ENCODE measurements around the gene GRK3. TPM values are rescaled to one million over a fixed set of nuclear protein-coding genes. Genes with fewer than 3 reads are reported as not detected.
A peak's percentile ranks its signal among the peaks of the same experiment; 100 is the strongest.
"Not testable (repeated sequence)": the region's sequence is repeated elsewhere in the genome, so short reads cannot be mapped to it uniquely, and the experiment has no call there.

The GRK3 gene
- total RNA-seq, 1 donor from 2014 or later = 66.7 TPM

DNA sequence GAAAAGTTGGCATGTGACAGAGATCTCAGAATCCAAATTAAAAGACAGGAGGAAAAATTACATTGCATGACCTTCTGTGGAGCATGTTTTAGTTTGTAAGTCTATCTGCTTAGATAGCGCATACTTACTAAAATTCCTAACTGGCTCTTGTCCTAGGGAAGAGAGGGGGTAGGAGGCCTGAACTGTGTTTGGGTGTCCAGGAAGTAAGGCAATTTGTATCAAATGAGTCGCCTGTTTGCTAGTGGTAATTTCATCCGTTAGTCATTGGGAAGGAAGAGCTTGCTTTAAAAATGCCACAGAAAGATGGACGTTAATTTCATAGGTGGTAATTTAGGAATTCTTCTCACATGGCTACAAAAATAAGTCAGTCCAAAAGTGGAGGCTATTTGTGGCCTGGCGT lies 18.5 kb downstream of the GRK3 start:
- TF ChIP-seq, protein P1, sequence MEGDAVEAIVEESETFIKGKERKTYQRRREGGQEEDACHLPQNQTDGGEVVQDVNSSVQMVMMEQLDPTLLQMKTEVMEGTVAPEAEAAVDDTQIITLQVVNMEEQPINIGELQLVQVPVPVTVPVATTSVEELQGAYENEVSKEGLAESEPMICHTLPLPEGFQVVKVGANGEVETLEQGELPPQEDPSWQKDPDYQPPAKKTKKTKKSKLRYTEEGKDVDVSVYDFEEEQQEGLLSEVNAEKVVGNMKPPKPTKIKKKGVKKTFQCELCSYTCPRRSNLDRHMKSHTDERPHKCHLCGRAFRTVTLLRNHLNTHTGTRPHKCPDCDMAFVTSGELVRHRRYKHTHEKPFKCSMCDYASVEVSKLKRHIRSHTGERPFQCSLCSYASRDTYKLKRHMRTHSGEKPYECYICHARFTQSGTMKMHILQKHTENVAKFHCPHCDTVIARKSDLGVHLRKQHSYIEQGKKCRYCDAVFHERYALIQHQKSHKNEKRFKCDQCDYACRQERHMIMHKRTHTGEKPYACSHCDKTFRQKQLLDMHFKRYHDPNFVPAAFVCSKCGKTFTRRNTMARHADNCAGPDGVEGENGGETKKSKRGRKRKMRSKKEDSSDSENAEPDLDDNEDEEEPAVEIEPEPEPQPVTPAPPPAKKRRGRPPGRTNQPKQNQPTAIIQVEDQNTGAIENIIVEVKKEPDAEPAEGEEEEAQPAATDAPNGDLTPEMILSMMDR (IDR thresholded peaks at IDR 0.05) = no peak
- H3K27ac Mint-ChIP-seq = peak overlapping the region; percentile 42
- ChIA-PET CTCF (interaction anchor here (1.0 kb wide), 2 partner anchors 39 kb away, joined by 4 to 5 read pairs; no protein-coding TSS in a partner anchor), POLR2A (interaction anchor here (0.7 kb wide), 1 partner anchor 60 kb away, joined by 4 read pairs; no protein-coding TSS in a partner anchor)
- ATAC-seq (ENCODE audit: low read depth) (no peak), DNase-seq (no peak)
- peaks cover 24% of the 10 kb centered on the region for H3K36me3 Mint-ChIP-seq (ENCODE audit: low read depth)
- intact Hi-C loops (cut with micrococcal nuclease) = loop anchor here (5.0 kb wide), 1 partner anchor 41 kb away; no protein-coding TSS in a partner anchor
- H3K4me3 Mint-ChIP-seq = peak overlapping the region; percentile 16
- no peaks in the 10 kb centered on the region for H3K9me3 Mint-ChIP-seq
- H3K4me1 Mint-ChIP-seq = peaks cover 78% of the 10 kb centered on the region
- H3K27me3 Mint-ChIP-seq = no peaks in the 10 kb centered on the region

DNA sequence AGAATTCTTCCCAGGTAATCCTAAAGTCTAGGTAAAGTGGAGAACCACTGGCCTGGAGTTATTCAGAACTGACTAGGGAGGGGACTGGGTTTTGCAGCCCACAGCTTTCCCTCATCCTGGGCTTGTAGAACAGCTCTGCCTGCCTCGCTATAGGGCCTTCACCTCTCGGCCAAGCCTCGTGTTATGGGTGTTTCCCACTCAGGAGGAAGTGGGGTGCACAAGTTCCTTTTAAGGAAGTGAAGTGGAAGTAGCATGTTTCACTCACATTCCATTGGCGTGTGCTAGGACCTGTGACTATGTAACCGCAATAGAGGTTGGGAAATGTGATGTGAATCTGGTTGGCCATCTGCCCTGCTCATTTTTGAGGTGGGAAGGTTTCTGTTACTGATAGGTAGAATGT lies 20.5 kb downstream of the GRK3 start:
- H3K36me3 Mint-ChIP-seq (ENCODE audit: low read depth) = peaks cover 23% of the 10 kb centered on the region
- H3K27me3 Mint-ChIP-seq, H3K4me3 Mint-ChIP-seq, H3K9me3 Mint-ChIP-seq, DNase-seq, POLR2A ChIA-PET, CTCF ChIA-PET: not testable (repeated sequence)
- H3K4me1 Mint-ChIP-seq = peaks cover 76% of the 10 kb centered on the region
- intact Hi-C loops (cut with micrococcal nuclease) = loop anchor here (5.0 kb wide), 1 partner anchor 43 kb away; no protein-coding TSS in a partner anchor
- peak overlapping the region; percentile 16 for H3K27ac Mint-ChIP-seq
- peak; percentile 66 for ATAC-seq (ENCODE audit: low read depth)

DNA sequence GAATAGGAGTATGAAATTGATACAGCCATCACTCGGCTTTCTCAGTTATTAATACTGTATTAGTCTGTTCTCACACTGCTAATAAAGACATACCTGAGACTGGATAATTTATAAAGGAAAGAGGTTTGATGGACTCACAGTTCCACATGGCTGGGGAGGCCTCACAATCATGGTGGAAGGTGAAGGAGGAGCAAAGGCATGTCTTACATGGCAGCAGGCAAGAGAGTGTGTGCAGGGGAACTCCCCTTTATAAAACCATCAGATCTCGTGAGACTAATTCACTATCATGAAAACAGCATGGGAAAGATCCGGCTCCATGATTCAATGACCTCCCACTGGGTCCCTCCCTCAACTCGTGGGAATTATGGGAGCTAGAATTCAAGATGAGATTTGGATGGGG lies 25.2 kb downstream of the GRK3 start:
- H3K27me3 Mint-ChIP-seq; DNase-seq; H3K27ac Mint-ChIP-seq; H3K4me3 Mint-ChIP-seq; H3K9me3 Mint-ChIP-seq; ATAC-seq (ENCODE audit: low read depth); intact Hi-C loops (cut with micrococcal nuclease); POLR2A ChIA-PET; CTCF ChIA-PET: not testable (repeated sequence)
- Mint-ChIP-seq H3K36me3 (ENCODE audit: low read depth) (peaks cover 45% of the 10 kb centered on the region), H3K4me1 (peaks cover 61% of the 10 kb centered on the region)

DNA sequence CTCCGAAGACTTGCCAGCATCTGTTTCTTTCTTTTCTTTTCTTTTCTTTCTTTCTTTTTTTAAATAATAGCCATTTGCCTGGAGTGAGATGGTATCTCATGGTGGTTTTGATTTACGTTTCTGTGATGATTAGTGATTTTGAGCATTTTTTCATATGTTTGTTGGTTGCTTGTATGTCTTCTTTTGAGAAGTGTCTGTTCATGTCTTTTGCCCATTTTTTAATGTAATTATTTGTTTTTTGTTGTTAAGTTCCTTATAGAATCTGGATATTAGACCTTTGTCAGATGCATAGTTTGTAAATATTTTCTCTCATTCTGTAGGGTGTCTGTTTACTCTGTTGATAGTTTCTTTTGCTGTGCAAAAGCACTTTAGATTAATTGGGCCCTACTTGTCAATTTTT lies 28.8 kb downstream of the GRK3 start:
- DNase-seq; H3K27ac Mint-ChIP-seq; intact Hi-C loops (cut with micrococcal nuclease); H3K4me3 Mint-ChIP-seq; H3K27me3 Mint-ChIP-seq; POLR2A ChIA-PET; ATAC-seq (ENCODE audit: low read depth); H3K9me3 Mint-ChIP-seq; CTCF ChIA-PET: not testable (repeated sequence)
- Mint-ChIP-seq H3K36me3 (ENCODE audit: low read depth) (peaks cover 62% of the 10 kb centered on the region), H3K4me1 (peaks cover 49% of the 10 kb centered on the region)

DNA sequence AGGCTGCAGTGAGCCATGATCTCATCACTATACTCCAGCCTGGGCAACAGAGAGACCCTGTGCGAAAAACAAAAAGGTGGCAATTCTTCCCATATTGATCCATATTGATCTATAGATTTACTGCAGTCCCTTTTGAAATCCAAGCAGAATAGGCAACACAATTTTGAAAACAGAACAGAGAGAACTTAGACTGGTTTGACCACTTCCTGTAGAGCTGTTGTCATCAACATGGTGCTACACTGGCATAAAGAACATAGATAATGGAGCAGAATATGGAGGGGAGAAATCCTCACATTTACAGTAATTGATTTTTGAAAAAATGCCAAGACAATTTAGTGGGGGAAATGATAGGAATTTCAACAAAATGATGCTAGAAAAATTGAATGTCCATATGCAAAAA lies 34.1 kb downstream of the GRK3 start:
- ATAC-seq (ENCODE audit: low read depth) (no peak), DNase-seq (no peak)
- Mint-ChIP-seq H3K27me3 (no peaks in the 10 kb centered on the region), H3K4me3 (no peak overlapping the region), H3K4me1 (peaks cover 65% of the 10 kb centered on the region), H3K9me3 (peaks cover 4% of the 10 kb centered on the region), H3K27ac (no peak overlapping the region), H3K36me3 (ENCODE audit: low read depth) (peaks cover 43% of the 10 kb centered on the region)
- TF ChIP-seq, protein P1 (IDR thresholded peaks at IDR 0.05) = no peak
- ChIA-PET CTCF (interaction anchor here (2.5 kb wide), 1 partner anchor 54 kb away, joined by 9 read pairs; no protein-coding TSS in a partner anchor), POLR2A (no interaction called here)
- intact Hi-C loops (cut with micrococcal nuclease) = no loop called here

DNA sequence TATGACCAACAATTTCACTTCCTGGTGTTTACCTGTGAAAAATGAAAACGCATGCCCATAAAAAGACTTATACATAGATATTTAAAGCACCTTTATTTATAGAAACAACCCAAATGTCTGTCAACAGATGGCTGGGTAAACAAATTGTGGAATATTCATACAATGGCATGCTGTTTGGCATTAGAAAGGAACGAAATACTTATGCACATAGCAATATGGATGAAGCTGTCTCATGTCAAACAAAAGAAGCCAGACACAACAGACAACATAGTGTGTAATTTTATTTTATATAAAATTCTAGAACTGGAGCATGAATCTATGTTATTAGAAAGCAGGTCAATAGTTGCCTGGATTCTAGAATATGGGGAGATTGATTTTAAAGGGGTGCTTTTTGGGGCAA lies 38.0 kb downstream of the GRK3 start:
- no peaks in the 10 kb centered on the region for H3K9me3 Mint-ChIP-seq
- ChIA-PET CTCF (no interaction called here), POLR2A (interaction anchor here (0.6 to 1.1 kb wide), 2 partner anchors 17 to 39 kb away, joined by 3 to 4 read pairs; no protein-coding TSS in a partner anchor)
- H3K4me3 Mint-ChIP-seq = no peak overlapping the region
- DNase-seq (no peak), ATAC-seq (ENCODE audit: low read depth) (no peak)
- H3K36me3 Mint-ChIP-seq (ENCODE audit: low read depth) = peaks cover 32% of the 10 kb centered on the region
- TF ChIP-seq, protein P1 (IDR thresholded peaks at IDR 0.05) = no peak
- peaks cover 66% of the 10 kb centered on the region for H3K4me1 Mint-ChIP-seq
- H3K27me3 Mint-ChIP-seq = no peaks in the 10 kb centered on the region
- no peak overlapping the region for H3K27ac Mint-ChIP-seq
- intact Hi-C loops (cut with micrococcal nuclease) = loop anchor here (5.0 kb wide), 1 partner anchor 35 kb away; no protein-coding TSS in a partner anchor
